NCI-H1417 treated with DMSO at 0.1 percent for 48 hours (cell line): Measurements from ENCODE around the gene C4B.
"Not testable (repeated sequence)": the region's sequence is repeated elsewhere in the genome, so short reads cannot be mapped to it uniquely, and the experiment has no call there.

ENCODE experiments used
- DNase-seq: peaks from one replicate; lab custom pipeline; 2025; lab: John Stamatoyannopoulos, UW

Gene C4B

GRCh38 chr6:32037136-32037535 lies 22.5 kb downstream of the C4B start:
- not testable (repeated sequence) for DNase-seq

- not testable (repeated sequence) for DNase-seq
These were observed 23.3 kb downstream of the C4B start, which contains the start of gene CYP21A2 for GRCh38 chr6:32037598-32038524. TSS of gene CYP21A2 (plus strand) at chr6:32038415. CDS start at chr6:32038423, 8 bp downstream.

- DNase-seq, result not testable (repeated sequence)
These were observed 24.3 kb downstream of the C4B start for GRCh38 chr6:32038878-32039277.

- not testable (repeated sequence) for DNase-seq
These were observed 25.0 kb downstream of the C4B start for GRCh38 chr6:32039321-32040274.

- DNase-seq, result not testable (repeated sequence)
These were observed 25.9 kb downstream of the C4B start for GRCh38 chr6:32040299-32041049.

- DNase-seq, result not testable (repeated sequence)
These were observed 26.4 kb downstream of the C4B start for GRCh38 chr6:32041050-32041321.

- not testable (repeated sequence) for DNase-seq
These were observed 26.8 kb downstream of the C4B start for GRCh38 chr6:32041385-32041784.

- DNase-seq, result not testable (repeated sequence)
These were observed 27.7 kb downstream of the C4B start for GRCh38 chr6:32042276-32042675.

- not testable (repeated sequence) for DNase-seq
These were observed 29.2 kb downstream of the C4B start for GRCh38 chr6:32043589-32044380.

GRCh38 chr6:32044916-32045315 lies 30.3 kb downstream of the C4B start:
- DNase-seq, result not testable (repeated sequence)

GRCh38 chr6:32045811-32046449 lies 31.3 kb downstream of the C4B start:
- DNase-seq, result no peak

GRCh38 chr6:32046450-32047083 lies 32.0 kb downstream of the C4B start:
- no peak for DNase-seq

- no peak for DNase-seq
These were observed 32.5 kb downstream of the C4B start for GRCh38 chr6:32047084-32047478.

- no peak for DNase-seq
These were observed 32.9 kb downstream of the C4B start for GRCh38 chr6:32047539-32047854.

- no peak for DNase-seq
These were observed 33.5 kb downstream of the C4B start for GRCh38 chr6:32047855-32048766.

GRCh38 chr6:32049149-32049548 lies 34.6 kb downstream of the C4B start:
- not testable (repeated sequence) for DNase-seq

- not testable (repeated sequence) for DNase-seq
These were observed 35.1 kb downstream of the C4B start for GRCh38 chr6:32049736-32050135.

GRCh38 chr6:32050562-32050961 lies 36.0 kb downstream of the C4B start:
- no peak for DNase-seq

GRCh38 chr6:32052626-32053025 lies 38.0 kb downstream of the C4B start:
- DNase-seq, result not testable (repeated sequence)
